SKM-1 (cell line): ENCODE measurements around the gene ESRRG.
A peak's percentile ranks its signal among the peaks of the same experiment; 100 is the strongest.

Source experiments
- DNase-seq: peaks from one replicate; lab custom pipeline; 2025; ENCODE audit not compliant: unreplicated experiment; lab: John Stamatoyannopoulos, UW

Gene ESRRG

GRCh38 chr1:216723274-216723780, at the start of gene ESRRG:
ESRRG (minus strand) TSS chr1:216723429; CDS start chr1:216723299, 130 bp downstream.
- no peak for DNase-seq

GRCh38 chr1:216771922-216772321, 48.7 kb upstream of the ESRRG start:
- no peak for DNase-seq

GRCh38 chr1:216766633-216767327, 43.6 kb upstream of the ESRRG start:
- no peak for DNase-seq

- DNase-seq = no peak
These were observed 42.4 kb upstream of the ESRRG start for GRCh38 chr1:216765346-216766300.

- no peak for DNase-seq
These were observed 34.9 kb upstream of the ESRRG start for GRCh38 chr1:216758161-216758560.

- no peak for DNase-seq
These were observed 33.9 kb upstream of the ESRRG start for GRCh38 chr1:216757110-216757509.

GRCh38 chr1:216750961-216751360, 27.7 kb upstream of the ESRRG start:
- no peak for DNase-seq

- DNase-seq = peak; percentile 17
These were observed 26.9 kb upstream of the ESRRG start for GRCh38 chr1:216750031-216750627.

GRCh38 chr1:216749232-216749631, 26.0 kb upstream of the ESRRG start:
- DNase-seq = no peak

GRCh38 chr1:216742625-216743024, 19.4 kb upstream of the ESRRG start:
- DNase-seq = no peak

GRCh38 chr1:216740331-216740730, 17.1 kb upstream of the ESRRG start:
- no peak for DNase-seq

- no peak for DNase-seq
These were observed 16.6 kb upstream of the ESRRG start for GRCh38 chr1:216739793-216740192.

GRCh38 chr1:216732121-216732520, 8.9 kb upstream of the ESRRG start:
- DNase-seq = no peak

GRCh38 chr1:216731562-216731961, 8.3 kb upstream of the ESRRG start:
- DNase-seq = no peak

GRCh38 chr1:216726435-216726834, 3.2 kb upstream of the ESRRG start:
- DNase-seq = no peak

- no peak for DNase-seq
These were observed 408 bp downstream of the ESRRG start for GRCh38 chr1:216722821-216723220.

GRCh38 chr1:216721863-216722262, 1.4 kb downstream of the ESRRG start:
- DNase-seq = no peak

GRCh38 chr1:216721062-216721461, 2.2 kb downstream of the ESRRG start:
- no peak for DNase-seq

GRCh38 chr1:216711712-216712111, 11.5 kb downstream of the ESRRG start:
- DNase-seq = no peak

- no peak for DNase-seq
These were observed 12.5 kb downstream of the ESRRG start for GRCh38 chr1:216710598-216711333.

- no peak for DNase-seq
These were observed 13.2 kb downstream of the ESRRG start for GRCh38 chr1:216710055-216710454.
